ENCODE measurements around the gene ANAPC1.
"Not testable (repeated sequence)": the region's sequence is repeated elsewhere in the genome, so short reads cannot be mapped to it uniquely, and the experiment has no call there.

- TF ChIP-seq CTCF (conservative IDR thresholded peaks at IDR 0.05 in 1 of 2, IDR thresholded peaks at IDR 0.05 in 1 of 2; ENCODE audit: extremely low read depth in 1 of 2, insufficient read depth in 1 of 2, low read depth in 1 of 2, low read length in 2 of 2): peak; percentile 36 to 45
- not testable (repeated sequence) for TF ChIP-seq EZH2 (IDR thresholded peaks at IDR 0.05; ENCODE audit: borderline replicate concordance, low read length)
Measured at GRCh38 chr2:111850646-111851045, 33.3 kb downstream of the ANAPC1 start.
